Neutrophil (primary cell): ENCODE measurements around the gene PES1.

Experiments
- H3K27ac ChIP-seq: fragments of 200-600 bp; sonication (generic); 2 replicates; pipeline ENCODE4 v1.5.1; 2016; ENCODE audit warnings: mild to moderate bottlenecking, moderate library complexity
- H3K27me3 ChIP-seq: fragments of 200-600 bp; sonication (generic); 2 replicates; pipeline ENCODE4 v1.6.0; 2016; ENCODE audit warnings: mild to moderate bottlenecking
- H3K36me3 ChIP-seq: fragments of 200-600 bp; sonication (generic); 2 replicates; pipeline ENCODE4 v1.5.1; 2017
- H3K4me1 ChIP-seq, 2 experiments: fragments of 200-600 bp in 1 of 2; sonication (generic) in 1 of 2; 1 replicate in 1 of 2; 2 replicates in 1 of 2; pipeline versions ENCODE4 v1.5.1 to v1.6.1; 2013 to 2016; ENCODE audit warnings: low read depth in 1 of 2, low read length in 1 of 2, mild to moderate bottlenecking in 1 of 2, moderate library complexity in 1 of 2; ENCODE audit not compliant: control insufficient read depth in 1 of 2, insufficient read depth in 1 of 2
- H3K4me3 ChIP-seq, 2 experiments: fragments of 200-600 bp in 1 of 2; sonication (generic) in 1 of 2; 1 replicate in 1 of 2; 2 replicates in 1 of 2; pipeline ENCODE4 v1.5.1; 2013 to 2016; ENCODE audit warnings: low read depth in 1 of 2, low read length in 1 of 2, mild to moderate bottlenecking in 1 of 2, moderate library complexity in 1 of 2
- H3K9me3 ChIP-seq: fragments of 200-600 bp; sonication (generic); 2 replicates; pipeline ENCODE4 v1.5.1; 2016
- TF ChIP-seq, protein P1 (sequence below): fragments of 200-600 bp; sonication (generic); IDR thresholded peaks from 2 replicates; pipeline ENCODE4 v1.5.1; 2016; ENCODE audit warnings: antibody characterized with exemption

Gene PES1

DNA sequence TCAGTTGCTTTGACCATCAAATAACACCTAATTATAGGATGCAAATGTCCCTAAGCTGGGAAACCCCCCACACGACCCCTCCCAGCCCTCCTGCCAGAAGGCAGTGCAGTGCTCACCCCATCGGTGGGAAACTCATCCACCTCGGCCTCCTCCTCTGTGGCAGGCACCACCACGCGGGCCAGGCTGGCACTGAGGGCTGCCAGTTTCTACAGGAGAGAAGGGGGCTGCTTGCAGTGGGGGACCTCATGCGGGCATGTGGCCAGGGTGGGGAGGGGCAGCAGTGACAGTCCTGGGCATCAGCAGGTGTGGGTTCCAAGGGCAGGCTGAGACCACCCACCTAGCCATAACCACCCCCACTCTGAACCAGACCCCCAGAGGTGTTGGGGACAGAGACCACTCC, 10.8 kb downstream of the PES1 start:
- H3K9me3 ChIP-seq = no peaks in the 10 kb centered on the region
- peaks cover 93% of the 10 kb centered on the region for H3K36me3 ChIP-seq
- no peak overlapping the region for H3K4me3 ChIP-seq
- no peaks in the 10 kb centered on the region for H3K27me3 ChIP-seq
- H3K27ac ChIP-seq = no peak overlapping the region
- TF ChIP-seq, protein P1, sequence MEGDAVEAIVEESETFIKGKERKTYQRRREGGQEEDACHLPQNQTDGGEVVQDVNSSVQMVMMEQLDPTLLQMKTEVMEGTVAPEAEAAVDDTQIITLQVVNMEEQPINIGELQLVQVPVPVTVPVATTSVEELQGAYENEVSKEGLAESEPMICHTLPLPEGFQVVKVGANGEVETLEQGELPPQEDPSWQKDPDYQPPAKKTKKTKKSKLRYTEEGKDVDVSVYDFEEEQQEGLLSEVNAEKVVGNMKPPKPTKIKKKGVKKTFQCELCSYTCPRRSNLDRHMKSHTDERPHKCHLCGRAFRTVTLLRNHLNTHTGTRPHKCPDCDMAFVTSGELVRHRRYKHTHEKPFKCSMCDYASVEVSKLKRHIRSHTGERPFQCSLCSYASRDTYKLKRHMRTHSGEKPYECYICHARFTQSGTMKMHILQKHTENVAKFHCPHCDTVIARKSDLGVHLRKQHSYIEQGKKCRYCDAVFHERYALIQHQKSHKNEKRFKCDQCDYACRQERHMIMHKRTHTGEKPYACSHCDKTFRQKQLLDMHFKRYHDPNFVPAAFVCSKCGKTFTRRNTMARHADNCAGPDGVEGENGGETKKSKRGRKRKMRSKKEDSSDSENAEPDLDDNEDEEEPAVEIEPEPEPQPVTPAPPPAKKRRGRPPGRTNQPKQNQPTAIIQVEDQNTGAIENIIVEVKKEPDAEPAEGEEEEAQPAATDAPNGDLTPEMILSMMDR = no peak
- no peaks in the 10 kb centered on the region for H3K4me1 ChIP-seq

DNA sequence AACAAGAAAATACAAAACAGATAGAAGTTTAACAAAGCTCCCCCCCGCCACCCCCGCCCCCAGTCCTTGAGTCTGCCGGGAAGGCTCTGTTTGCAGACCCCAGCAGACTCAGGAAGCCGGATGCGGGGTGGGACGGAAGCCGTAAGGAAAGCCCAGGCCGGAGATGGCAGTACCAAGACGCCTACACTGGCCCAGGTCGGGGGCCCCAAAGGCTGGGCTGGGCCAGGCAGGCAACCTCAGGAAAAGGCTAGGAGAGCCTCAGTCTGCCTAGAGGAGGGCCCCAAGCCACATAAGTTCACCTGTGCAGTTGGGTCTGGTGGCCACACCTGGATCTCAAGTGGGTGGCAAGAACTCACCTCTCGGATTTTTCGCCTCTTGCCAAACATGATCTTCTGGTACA, 13.2 kb downstream of the PES1 start:
- Histone ChIP-seq H3K36me3 (peaks cover 81% of the 10 kb centered on the region), H3K4me3 (no peak overlapping the region)

DNA sequence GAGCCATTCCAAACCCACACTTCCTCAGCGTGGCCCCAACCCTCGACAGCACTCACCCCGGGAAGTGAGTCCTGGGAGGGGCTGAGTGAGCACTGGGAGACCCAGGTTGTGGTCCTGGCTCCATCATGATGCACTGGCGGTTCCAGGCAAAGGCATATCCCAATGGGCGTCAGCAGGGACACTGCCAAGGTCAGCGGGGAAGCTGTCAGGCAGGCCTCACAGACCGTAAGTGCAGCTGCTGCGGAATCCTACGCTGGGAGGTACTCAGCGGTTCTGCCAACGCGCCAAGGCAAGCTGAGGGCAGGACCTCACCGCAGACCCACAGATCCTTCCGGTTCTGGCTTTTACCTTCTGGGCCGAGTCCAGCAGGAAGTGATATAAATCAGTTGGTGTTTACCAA, 15.9 kb downstream of the PES1 start:
- Histone ChIP-seq H3K9me3 (no peaks in the 10 kb centered on the region), H3K4me3 (no peak overlapping the region), H3K27ac (no peak overlapping the region), H3K4me1 (no peaks in the 10 kb centered on the region), H3K27me3 (peaks cover 43% of the 10 kb centered on the region), H3K36me3 (peaks cover 56% of the 10 kb centered on the region)
- TF ChIP-seq, protein P1 = no peak

More for the DNA sequence above, 13.2 kb downstream of the PES1 start:
- Histone ChIP-seq H3K4me1 (no peaks in the 10 kb centered on the region), H3K27me3 (peaks cover 19% of the 10 kb centered on the region), H3K9me3 (no peaks in the 10 kb centered on the region), H3K27ac (no peak overlapping the region)
- TF ChIP-seq, protein P1 = no peak

DNA sequence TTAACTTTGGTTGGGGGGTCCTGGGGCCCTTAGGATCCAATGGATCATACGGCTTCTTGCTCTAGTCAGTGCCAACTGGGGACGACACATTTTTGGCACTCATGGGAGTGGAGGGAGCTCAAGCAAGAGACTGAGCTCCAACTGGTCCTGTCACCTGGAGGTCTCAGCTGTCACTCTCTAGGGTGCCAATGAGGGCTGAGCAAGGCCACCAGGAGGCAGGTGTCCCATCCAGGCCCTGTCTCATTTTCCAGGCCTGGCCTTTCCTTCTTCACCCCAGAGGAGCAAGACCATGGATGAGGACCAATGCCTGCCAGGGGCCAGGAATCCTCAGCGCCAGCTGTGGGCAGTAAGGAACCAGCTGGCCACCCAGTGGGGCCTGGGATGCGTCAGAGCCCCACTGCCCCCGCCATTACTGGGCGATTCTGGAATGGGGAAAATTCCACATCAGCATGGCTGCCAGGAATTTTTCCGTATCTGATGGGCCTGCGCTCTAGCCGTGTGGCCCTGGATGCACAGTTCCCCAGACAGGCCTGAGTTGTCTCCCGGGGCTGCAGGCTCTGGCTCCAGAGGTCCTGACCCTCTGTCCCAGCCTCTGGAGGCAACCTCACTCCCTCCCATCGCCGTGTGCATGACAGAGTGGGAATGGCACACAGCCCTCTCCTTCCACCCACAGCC, 16.6 kb downstream of the PES1 start:
- TF ChIP-seq, protein P1 = no peak
- Histone ChIP-seq H3K9me3 (no peaks in the 10 kb centered on the region), H3K27me3 (peaks cover 43% of the 10 kb centered on the region), H3K4me3 (no peak overlapping the region), H3K27ac (no peak overlapping the region), H3K4me1 (no peaks in the 10 kb centered on the region), H3K36me3 (peaks cover 49% of the 10 kb centered on the region)

DNA sequence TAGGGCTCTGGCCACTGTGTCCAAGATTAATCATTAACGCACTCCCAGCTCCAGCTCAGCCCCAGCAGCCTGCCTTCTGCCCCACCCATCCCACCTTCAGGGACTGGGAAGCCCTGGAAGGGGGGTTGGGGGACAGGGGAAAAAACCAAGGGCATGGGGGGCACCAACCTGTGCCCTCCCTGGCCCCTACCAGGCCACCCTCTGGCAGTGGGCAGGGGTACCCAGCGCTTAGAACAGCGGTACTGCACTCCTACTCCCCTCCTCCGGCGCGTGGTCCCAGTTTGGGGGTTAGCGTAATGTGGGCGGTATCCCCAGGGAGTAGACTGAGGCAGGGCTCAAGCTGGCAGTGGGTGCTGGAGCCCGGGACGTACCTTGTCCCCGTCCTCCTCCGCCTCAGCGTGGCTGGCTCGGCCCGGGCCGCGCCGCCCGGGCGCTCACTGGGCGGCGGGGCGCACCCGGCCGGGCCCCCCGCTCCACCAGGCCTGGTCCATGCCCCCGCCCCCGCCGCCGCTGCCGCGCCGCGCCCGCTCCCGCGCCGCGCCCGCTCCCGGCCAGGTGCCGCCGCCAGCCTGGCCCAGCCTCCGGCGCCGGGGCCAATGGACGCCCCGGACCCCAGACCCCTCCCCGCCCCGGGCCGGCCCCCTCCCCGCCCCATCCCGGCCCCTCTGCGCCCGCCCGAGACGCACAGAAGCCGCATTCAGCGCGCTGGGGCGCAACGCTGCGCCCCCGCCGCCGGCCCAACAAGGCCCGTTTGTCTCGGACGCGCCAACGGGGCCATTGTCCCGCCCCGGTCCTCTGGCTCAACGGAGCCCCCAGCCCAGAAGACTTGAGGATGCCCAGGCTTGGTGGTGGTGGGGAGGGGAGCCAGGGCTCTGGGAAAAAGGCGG, 17.4 kb downstream of the PES1 start, which contains the start of gene GAL3ST1:
Gene GAL3ST1 (minus strand): TSS at position 571 of the 887 bp plus-strand sequence. CDS start 17,273 bp downstream, outside the sequence.
- TF ChIP-seq, protein P1 = no peak
- no peak within 1 kb of the TSS for H3K4me3 ChIP-seq

More for the DNA sequence above, 17.4 kb downstream of the PES1 start, which contains the start of gene GAL3ST1:
- Histone ChIP-seq H3K36me3 (peaks cover 41% of the 10 kb centered on the region), H3K27ac (no peak within 1 kb of the TSS), H3K4me1 (no peaks in the 10 kb centered on the region), H3K9me3 (no peaks in the 10 kb centered on the region), H3K27me3 (peaks cover 43% of the 10 kb centered on the region)
